LoVo (cell line): Measurements from ENCODE around the gene TUBB4A.
A peak's percentile ranks its signal among the peaks of the same experiment; 100 is the strongest.

Experiments
- DNase-seq: peaks from one replicate; pipeline ENCODE4 v3.0.0-alpha.2; 2016; ENCODE audit warnings: low spot score

The TUBB4A gene

DNA sequence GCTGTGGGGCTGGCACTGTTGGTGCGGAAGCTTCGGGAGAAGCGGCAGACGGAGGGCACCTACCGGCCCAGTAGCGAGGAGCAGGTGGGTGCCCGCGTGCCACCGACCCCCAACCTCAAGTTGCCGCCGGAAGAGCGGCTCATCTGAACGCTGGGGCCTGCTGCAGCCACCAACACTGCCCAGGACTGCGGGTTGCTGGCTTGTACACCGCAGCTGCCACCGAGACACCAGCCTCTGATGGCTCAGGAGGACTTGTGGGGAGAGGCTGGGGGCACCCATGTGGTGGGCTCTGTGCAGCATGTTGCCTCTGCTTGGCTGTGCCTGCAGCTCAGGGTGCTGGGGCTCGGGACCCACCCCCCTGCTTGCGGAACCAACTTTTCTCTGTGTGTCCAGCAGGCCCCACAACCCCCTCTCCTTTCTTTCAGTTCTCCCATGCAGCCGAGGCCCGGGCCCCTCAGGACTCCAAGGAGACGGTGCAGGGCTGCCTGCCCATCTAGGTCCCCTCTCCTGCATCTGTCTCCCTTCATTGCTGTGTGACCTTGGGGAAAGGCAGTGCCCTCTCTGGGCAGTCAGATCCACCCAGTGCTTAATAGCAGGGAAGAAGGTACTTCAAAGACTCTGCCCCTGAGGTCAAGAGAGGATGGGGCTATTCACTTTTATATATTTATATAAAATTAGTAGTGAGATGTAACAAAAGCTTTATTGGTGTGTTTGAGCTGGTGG lies 35.4 kb downstream of the TUBB4A start:
- no peak for DNase-seq

DNA sequence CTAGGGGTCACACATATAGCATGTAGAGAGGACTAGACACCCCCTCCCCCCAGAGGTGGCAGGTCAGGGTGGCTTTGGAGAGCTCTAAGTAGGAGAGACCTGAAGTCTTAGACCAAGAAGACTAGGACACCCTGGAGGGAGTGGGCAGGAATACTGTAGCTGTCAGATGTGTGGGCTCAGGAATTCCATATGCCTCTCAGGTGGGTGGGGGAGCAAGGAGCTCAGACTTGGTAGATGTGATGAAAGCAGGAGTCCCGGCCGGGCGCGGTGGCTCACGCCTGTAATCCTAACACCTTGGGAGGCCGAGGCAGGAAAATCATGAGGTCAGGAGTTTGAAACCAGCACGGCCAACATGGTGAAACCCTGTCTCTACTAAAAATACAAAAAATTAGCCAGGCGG lies 36.4 kb downstream of the TUBB4A start:
- DNase-seq: no peak

DNA sequence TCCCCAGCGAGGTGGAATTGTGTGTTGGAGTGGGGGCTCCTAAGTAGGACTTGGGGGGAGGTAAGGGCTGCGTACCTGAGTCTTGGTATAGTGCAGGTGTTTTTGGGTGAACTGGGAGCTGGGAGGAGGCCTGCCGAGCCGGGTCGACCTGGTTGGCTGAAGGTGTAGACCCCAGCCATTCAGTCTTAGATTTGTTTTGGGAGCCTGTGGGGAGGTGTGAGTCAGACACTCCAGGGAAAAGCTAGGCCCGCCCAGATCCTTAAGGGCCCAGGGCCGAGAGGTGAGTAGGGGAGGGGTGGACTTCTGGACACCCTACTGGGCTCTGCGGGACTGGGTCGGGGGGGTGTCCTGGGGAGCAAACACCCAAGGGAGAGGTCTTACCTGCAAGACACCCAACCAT lies 37.1 kb downstream of the TUBB4A start:
- no peak for DNase-seq

DNA sequence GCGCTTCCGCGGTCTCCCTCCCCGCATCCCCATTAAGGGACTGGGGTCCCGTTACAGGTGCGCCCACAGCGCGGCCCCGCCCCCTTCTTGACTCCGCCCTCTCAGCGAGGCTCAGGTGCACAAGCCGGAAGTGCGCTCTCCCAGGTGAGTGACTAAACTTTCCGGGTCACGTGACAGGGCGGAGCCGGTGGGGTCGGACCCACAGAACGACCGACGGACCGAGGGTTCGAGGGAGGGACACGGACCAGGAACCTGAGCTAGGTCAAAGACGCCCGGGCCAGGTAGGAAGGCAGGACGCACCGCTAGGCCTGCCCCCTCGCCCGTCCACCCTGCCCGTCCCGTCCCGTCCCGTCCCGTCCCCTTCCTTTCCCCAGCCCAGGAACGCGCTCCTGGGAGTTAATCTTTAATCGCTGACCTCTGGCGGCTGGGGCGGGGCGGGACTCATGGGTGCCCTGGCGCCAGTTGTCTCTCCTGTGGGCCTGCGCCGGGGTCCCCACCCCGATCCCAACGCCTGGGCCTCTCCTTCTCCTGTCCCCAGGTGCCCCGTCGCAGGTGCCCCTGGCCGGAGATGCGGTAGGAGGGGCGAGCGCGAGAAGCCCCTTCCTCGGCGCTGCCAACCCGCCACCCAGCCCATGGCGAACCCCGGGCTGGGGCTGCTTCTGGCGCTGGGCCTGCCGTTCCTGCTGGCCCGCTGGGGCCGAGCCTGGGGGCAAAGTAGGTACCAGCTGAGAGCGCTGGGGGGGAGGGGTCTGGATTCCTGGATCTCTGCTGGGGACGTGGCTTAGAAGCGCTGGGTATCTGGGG lies 37.8 kb downstream of the TUBB4A start, which contains the start of gene CRB3:
CRB3 (plus strand) TSS at position 202 of the 804 bp plus-strand sequence; CDS start at position 633, 431 bp downstream.
- peak; percentile 88 for DNase-seq

DNA sequence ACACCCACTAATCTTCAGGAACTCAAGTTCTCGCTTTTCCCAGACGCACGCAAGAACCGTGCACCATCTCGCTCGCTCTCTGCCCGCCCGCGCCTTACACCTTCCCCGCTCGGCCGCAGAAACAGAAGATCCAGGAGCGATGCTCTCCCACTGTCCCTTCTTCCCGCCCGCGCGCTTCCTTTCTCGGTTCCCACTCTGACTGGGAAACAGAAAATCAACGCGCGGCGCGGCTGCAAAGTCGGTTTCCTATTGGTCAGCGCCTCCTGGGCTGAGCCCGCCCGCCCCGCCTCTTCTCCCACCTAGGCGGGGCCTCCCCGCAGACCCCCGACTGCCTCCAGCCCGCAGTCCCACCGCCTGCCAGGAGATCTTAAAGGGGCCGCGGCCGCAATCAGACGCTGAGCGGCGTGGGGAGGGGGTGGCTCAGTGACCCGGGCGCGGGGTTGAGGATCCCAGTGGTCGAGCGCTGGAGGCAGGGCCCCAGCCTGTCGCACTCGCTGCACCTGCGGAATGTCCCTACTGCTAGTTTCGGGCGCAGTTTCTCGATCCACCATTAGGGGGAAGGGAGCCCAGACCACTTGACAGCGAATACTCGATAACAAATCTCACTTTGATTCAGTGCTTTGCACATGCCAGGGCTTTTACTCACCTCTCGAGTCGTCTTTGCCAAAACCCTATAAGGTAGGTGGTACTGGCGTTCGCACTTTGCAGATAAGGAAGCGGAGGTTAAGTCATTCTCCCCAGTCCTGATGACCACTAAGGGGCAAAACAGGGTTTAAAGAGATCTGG lies 41.8 kb downstream of the TUBB4A start:
- DNase-seq: peak; percentile 98

DNA sequence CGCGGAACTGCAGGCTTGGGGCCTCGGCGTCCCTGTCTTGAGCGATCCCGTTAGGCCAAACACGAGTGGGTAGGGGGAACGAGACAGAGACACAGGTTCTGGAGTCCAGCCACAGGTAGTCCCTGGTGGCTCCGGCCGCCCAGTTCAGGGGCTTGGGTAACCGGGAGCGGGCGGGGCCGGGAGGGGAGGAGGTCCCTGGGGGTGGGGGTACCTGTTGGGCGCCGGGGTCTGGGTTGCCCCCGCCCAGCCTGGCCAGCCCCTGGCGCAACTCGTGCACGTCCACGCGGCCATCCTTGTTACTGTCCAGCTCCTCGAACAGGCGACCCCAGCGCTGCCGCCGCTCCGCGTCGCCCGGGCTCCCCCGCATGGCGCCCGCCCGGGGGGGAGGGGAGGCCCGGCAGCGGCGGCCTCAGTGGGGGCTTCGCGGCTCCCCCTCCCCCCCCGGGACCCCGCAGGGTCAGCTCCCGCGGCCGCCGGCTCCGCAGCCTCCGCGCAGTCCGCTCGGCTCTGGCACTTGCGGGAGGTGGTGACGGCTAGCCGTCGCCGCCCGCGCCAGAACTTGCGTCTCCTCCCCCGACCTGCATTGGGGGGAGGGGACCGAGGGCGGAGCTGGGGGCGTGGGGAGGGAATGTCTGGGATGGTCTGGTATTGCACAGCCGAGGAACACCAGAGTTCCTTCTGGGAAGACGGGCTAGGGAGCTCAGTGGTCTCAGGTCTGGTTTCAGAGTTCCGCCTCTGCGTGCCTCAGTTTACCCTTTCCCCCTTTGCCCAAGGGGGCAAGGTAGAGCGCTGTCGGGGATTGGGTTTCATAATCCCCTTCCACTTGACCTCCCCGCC lies 42.6 kb downstream of the TUBB4A start, which contains the start of gene SLC25A23:
SLC25A23 (minus strand) TSS at position 531 of the 837 bp plus-strand sequence; CDS start at position 367, 164 bp downstream.
- DNase-seq: peak; percentile 78

DNA sequence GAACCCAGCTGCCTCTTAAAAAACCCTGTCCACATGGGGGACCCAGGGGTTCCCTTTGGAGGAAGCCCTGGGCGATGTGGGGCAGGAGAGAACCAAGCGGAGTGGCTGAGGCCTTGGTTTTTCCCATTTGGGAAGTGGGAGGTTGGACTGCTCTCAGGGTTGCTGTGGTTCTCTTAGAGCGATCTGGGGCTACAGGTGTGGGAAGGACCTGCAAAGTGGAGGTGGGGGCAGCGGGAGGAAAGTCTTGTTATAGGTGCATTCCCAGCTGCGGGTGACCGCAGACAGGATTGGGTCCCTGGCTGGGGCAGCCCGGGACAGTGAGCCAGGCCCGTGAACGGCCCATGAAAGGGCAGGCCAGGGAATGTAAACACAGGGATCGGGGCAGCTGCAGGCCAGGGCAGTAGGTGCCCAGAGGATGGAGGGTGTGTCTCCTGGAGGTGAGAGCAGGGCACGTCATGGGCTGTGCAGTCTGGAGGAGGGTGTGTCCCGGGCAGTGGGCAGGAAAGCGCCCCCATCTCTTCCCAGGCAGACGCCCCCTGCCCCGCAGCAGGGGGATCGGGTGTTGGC lies 43.3 kb downstream of the TUBB4A start:
- DNase-seq: peak; percentile 13

DNA sequence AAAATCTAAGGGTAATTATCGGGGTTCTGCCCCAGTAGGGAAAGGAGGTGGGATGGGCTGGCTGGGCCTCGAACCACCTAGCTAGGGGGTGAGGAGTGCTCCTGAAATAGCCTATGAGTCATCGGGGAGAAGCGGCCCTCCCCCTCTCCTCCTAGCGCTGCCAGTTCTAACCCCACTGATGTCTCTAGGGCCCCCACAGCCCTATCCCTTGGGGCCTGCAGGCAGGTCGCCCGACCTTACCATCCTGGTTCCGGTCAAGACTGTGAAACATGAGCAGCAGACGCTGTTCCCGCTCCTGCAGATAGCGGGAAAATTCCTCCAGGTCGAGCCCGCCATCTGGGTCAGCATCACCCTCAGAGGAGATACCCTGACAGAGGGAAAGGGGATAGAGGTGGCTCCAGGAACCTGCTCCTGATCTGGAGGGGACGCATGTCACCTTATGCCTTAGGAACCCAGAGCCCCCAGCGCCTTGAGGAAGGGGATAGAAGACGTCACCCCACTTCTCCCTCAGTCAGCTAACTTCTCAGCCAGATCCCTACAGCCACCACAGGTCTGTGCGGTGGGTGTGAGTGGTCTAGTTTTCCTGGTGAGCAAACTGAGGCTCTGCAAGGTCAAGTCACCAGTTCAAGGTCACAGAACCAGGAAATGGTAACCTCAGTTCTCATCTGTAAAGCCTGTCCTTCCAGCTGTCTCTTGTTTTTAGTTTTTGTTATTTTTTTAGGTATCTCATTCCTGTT lies 44.0 kb downstream of the TUBB4A start:
- DNase-seq: no peak

DNA sequence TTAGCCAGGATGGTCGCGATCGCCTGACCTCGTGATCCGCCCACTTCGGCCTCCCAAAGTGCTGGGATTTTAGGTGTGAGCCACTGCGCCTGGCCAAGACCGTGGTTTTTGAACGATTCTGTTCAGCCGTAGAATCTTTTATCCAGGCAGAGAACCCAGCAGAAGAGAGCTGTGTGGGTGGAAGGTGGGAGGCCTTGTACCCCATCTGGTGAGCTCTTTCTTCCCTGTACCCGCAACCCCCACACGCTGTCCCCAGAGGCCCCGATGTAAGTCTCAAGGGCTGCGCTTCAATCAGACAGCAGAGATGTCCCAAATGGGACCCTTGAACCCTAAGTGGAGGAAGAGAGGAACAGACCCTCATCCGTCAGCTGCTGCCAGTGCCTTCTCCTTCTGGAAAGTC lies 46.2 kb downstream of the TUBB4A start:
- DNase-seq: no peak

DNA sequence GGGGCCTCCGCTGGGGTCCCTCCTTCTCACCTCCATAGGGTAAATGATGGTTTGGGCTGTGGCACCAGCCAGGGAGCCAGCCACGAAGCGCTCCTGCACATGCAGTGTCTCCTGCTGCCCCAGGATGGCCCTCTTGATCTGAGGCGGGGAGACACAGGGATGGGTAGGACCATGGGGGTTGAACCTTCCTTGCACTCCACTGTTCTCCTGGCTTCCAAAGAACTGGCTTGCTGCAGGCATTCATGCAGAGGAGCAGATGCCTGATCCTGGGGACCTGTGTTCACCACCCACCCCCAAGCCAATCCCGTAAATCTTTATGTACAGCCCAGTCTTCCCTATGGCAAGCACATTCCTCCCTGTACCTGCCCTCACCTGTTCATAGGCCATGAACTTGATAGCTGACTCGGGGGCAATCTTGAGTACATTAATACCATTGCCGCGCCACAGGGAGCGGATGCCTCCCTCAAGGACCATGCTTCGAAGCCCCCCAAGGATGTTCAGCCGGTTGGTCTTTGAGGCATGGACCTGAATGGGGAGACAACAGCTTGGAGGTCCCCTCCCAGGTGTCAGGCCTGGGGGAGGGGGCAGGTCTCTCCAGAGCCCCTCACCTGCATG lies 48.1 kb downstream of the TUBB4A start:
- no peak for DNase-seq

DNA sequence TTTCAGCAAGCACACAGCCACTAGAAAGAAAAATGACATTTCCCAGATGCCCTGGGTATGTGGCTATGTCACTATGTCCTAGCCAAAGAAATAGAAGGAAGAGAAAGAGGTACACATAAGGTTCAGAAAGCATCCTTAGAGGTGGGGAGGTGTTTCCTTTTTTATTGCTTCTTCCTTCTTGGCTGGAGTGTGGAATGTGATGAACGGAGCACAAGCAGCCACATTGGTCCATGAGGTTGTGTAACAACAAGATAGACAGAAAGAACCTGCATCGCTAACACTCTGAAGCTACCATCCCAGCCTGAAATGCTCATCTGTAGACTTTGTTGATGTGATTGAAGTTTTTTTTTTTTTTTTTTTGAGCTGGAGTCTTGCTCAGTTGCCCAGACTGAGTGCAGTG lies 49.2 kb downstream of the TUBB4A start:
- no peak for DNase-seq

DNA sequence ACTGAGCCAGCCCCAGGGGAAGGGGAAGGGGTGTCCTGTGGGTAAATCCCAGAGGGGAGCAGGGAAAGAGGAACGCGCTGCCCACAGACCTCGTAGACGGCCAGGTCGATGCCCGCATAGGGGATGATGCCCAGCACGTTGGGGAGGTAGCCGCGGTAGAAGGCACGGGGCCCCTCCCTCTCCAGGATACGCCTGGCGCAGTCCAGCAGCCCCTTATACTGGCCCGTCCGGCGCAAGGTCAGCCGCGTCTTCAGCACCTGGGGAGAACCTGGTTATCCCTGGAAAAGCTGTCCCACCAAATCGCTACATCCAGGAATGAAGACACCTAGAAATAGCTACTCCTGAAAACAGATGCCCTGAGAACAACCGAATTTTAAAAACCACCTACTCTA lies 49.9 kb downstream of the TUBB4A start:
- no peak for DNase-seq

DNA sequence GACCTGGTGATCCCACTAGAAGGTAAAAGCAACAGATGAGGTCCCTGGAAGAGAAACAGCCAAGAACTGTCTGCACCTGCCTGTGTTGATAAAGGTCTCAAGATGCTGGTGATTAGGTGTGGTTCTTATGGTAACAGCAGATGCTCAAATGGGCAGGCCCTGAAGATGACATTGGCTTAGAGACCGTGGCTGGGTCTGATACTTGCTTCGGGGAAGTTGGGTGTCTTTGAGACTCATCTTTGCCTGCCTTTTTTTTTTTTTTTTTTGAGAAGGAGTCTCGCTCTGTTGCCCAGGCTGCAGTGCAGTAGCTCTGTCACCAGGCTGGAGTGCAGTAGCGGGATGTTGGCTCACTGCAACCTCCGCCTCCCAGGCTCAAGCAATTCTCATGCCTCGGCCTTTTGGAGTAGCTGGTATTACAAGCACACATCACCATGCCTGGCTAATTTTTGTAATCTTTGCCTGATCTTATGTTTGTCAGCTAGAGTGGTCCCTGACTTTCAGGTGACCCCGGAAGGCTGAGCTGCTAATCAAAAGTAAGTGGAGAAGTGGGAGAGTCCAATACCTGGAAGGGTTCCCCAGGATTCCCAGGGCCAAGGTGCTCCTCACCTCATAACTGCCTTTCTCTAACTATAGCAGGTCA lies 50.4 kb downstream of the TUBB4A start:
- DNase-seq: no peak

DNA sequence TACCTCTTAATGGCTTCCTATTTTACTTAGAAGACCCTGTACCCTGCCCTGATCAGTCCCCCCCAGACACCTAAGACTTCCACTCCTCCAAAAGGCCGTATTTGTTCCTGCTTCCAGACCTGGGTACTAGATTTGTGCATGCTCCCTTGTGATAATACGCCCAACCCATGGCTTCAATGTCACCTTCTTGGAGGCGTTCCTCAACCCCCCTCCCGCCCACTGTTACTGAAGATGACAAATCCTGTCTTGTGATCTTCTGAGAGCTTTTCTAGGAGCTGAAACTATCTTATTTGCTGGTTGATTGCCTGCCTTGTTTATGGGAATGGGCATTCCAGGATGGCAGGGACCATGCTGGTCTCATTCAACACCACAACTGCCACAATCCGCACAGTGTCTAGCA lies 51.9 kb downstream of the TUBB4A start:
- no peak for DNase-seq

DNA sequence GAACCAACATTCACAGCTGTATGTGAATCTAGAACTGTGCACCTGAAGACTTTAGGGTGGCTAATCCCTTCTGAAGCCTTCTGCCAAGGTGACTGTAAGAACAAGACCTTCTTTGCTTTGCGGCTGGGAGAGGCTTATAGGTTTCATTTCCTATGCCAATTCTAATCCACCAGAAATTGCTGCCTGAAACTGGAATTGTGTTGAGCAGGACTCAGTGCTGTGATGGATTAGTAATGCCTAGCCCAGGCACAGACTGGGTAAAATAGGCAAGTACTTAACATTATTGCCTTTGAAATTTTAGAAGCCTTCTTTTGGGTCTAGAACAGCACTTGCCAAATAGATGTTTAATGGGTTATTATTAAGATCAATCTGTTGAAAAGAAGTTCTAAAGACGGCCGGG lies 54.1 kb downstream of the TUBB4A start:
- no peak for DNase-seq

DNA sequence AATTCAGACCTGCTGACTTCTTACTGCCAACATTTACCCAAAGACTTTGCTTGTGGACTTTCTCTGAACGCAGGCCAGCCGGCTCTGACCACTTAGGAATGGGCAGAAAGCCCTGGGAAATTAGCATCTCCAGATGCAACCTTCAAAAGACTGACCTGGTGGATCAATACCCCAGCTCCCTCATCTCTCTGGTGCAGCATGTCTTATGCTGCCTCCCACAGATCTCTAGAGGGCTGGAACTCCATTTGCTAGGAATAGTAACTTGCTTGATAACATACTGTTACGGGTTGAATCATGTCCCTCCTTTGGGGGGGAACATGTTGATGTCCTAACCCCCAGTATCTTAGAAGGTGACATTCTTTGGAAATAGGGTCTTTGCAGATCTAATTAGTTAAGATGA lies 55.7 kb downstream of the TUBB4A start:
- DNase-seq: no peak
